Fibroblast of mammary gland (primary cell): ENCODE measurements around the gene ZBTB45.

ENCODE experiments used
- DNase-seq: peaks from one replicate; pipeline ENCODE4 v3.0.0-alpha.2; 2010; ENCODE audit warnings: low read depth
- H3K4me3 ChIP-seq: 2 replicates; pipeline ENCODE4 v1.5.1; 2011; ENCODE audit warnings: low read depth, mild to moderate bottlenecking, low read length, moderate library complexity; ENCODE audit not compliant: control insufficient read depth
- TF ChIP-seq, protein P1 (sequence below): conservative IDR thresholded peaks from 2 replicates; pipeline ENCODE4 v1.5.1; 2011; ENCODE audit warnings: low read depth, low read length, inconsistent platforms; ENCODE audit not compliant: control insufficient read depth, insufficient read depth

ZBTB45 gene

GRCh38 chr19:58531034-58531840 lies 11.6 kb upstream of the ZBTB45 start:
- TF ChIP-seq, protein P1, sequence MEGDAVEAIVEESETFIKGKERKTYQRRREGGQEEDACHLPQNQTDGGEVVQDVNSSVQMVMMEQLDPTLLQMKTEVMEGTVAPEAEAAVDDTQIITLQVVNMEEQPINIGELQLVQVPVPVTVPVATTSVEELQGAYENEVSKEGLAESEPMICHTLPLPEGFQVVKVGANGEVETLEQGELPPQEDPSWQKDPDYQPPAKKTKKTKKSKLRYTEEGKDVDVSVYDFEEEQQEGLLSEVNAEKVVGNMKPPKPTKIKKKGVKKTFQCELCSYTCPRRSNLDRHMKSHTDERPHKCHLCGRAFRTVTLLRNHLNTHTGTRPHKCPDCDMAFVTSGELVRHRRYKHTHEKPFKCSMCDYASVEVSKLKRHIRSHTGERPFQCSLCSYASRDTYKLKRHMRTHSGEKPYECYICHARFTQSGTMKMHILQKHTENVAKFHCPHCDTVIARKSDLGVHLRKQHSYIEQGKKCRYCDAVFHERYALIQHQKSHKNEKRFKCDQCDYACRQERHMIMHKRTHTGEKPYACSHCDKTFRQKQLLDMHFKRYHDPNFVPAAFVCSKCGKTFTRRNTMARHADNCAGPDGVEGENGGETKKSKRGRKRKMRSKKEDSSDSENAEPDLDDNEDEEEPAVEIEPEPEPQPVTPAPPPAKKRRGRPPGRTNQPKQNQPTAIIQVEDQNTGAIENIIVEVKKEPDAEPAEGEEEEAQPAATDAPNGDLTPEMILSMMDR = no peak
- no peak overlapping the region for H3K4me3 ChIP-seq
- DNase-seq = no peak

GRCh38 chr19:58529405-58529804 lies 9.8 kb upstream of the ZBTB45 start:
- DNase-seq = no peak
- TF ChIP-seq, protein P1 = no peak
- no peak overlapping the region for H3K4me3 ChIP-seq

DNA sequence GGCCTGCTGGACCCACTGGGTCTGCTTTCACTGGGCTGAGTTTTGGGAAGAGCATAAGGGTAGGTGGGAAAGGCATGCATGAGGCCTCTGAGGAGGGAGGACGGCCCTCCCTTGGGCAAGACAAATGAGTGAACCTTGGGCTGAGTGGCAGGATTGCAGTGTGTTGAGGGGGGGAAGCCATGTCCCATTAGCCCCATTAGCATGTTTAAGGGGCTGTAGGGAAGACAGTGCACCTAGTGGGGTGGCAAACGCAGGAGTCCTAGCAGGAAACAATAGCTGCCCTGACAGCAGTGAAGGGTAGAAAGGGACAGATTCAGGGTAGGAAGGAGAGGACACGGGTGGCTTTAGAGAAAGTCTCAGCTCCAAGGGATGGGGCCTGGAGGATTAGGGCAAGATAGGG lies 3.1 kb upstream of the ZBTB45 start:
- no peak for DNase-seq
- TF ChIP-seq, protein P1 = no peak
- H3K4me3 ChIP-seq = no peak overlapping the region

DNA sequence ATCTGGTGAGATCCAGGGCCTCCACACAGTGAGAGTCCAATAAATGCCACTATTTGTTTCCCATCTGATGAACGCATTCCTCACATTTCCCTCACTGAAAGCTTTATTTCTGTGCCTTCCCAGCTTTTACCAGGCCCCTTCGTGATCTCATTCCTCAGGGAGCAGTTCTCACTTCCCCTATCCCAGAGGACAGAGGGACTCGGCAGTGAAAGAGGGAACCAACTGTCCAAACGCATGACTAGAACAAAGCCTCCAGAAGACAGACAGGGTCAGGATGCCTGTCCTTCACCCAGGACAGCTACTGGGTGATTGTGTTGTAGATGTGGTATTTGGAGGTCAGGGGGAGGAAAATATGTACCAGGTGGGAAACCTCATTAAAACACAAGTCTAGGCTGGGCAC lies 2.0 kb upstream of the ZBTB45 start:
- TF ChIP-seq, protein P1 = no peak
- DNase-seq = no peak
- H3K4me3 ChIP-seq = no peak overlapping the region

DNA sequence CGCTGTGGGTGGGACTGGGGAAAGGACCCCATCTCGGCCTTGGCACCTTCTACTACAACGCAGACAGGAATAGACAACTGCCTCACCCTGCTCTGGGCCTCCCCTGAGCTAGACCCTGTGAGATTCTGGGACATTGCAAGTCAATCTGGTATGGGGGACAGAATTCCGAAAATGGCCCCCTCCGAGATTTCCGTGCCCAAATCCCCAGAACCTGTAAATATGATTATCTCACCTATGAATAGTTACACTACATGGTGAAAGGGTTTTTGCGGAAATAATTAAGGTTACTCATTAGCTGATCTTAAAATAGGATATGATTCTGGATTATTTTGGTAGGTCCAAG lies 618 bp upstream of the ZBTB45 start:
- DNase-seq = no peak
- H3K4me3 ChIP-seq = peak overlapping the region; percentile 79
- TF ChIP-seq, protein P1 = no peak

DNA sequence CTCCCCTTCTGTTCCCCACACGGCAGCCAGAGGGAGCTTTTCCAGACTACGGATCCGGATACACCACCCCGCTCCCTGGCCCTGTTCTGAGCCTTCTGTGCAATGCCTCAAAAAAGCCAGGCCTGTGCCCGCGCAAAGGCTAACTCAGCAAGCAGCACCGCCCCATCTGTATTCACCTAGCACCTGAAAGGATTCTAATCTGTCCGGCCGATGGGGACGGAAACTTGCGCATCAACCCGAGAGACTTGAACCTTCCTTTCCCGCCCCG lies 589 bp downstream of the ZBTB45 start:
- peak; percentile 71 for DNase-seq
- TF ChIP-seq, protein P1 = peak; percentile 72
- peak overlapping the region; percentile 79 for H3K4me3 ChIP-seq
